ENCODE results near the gene IFNLR1. TPM values are rescaled to one million over a fixed set of nuclear protein-coding genes. Genes with fewer than 3 reads are reported as not detected.

The IFNLR1 gene
- total and polyA plus RNA-seq, 3 experiments from 2014 or later: 3.1 to 6.1 (median 5.4) TPM

DNA sequence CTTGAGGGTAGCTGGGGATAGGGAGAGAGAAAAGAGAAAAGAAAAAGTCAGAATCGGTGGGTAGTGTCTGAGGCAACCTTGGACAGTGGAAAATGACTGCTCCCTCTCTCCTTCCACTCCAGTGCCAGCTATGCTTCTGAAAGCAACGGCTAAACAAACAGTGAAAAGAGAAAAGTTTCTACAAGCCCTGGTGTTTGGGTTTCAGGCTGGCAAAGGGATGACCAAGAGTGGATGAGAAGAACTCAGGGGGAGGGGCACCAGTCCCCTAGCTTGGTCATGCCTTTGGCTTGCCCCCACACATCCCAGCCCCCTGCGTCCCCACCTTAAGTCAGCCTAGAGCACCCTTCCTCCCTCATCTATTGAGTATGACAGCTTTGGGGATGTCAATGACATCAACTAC is 52.7 kb downstream of the IFNLR1 start:
- H3K9me3 ChIP-seq (ENCODE audit: low read length): no peaks in the 10 kb centered on the region
- no peak overlapping the region for H3K4me3 ChIP-seq (ENCODE audit: low read length)
- POLR2A ChIA-PET: no interaction called here
- no peak overlapping the region for H3K4me3 Mint-ChIP-seq
- H3K27me3 Mint-ChIP-seq: peaks cover 7 to 28% of the 10 kb centered on the region in 2 donors
- peaks cover 0 to 7% (median 0%) of the 10 kb centered on the region in 3 donors for H3K36me3 Mint-ChIP-seq
- no peak overlapping the region for H3K27ac Mint-ChIP-seq
- no peaks in the 10 kb centered on the region for H3K36me3 ChIP-seq (ENCODE audit: insufficient read depth, low read length)
- no peaks in the 10 kb centered on the region for H3K4me1 ChIP-seq (ENCODE audit: insufficient read depth, low read length)
- CTCF ChIA-PET: interaction anchor here (1.0 kb wide), 1 partner anchor 16 kb away, joined by 3 read pairs; no protein-coding TSS in a partner anchor
- H3K9me3 Mint-ChIP-seq: peaks cover 2 to 18% (median 11%) of the 10 kb centered on the region in 5 donors
- H3K27ac ChIP-seq (ENCODE audit: low read depth, low read length): no peak overlapping the region
- no peak for DNase-seq
- no peaks in the 10 kb centered on the region for H3K27me3 ChIP-seq (ENCODE audit: insufficient read depth, low read length, poor library complexity, severe bottlenecking)
- peaks cover 0 to 5% (median 3%) of the 10 kb centered on the region in 3 donors for H3K4me1 Mint-ChIP-seq

DNA sequence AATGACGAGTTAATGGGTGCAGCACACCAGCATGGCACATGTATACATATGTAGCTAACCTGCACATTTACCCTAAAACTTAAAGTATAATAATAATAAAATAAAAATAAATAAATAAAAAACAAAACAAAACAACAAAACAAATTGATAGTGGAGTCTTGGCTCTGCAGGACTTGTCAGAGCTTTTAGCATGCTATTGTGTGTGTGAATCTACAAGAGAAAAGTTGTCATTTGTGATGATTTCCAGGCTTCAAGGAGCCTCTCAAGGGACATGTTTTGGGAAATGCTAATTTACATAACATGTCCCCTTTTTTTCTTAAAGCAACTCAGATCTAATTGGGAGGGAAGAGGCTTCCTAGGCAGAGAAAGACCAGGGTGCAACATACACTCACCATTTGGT is 53.3 kb downstream of the IFNLR1 start:
- Mint-ChIP-seq H3K27ac (no peak overlapping the region), H3K4me3 (no peak overlapping the region), H3K4me1 (peaks cover 0 to 1% (median 1%) of the 10 kb centered on the region in 3 donors), H3K27me3 (peaks cover 7 to 28% of the 10 kb centered on the region in 2 donors), H3K9me3 (peaks cover 2 to 19% (median 11%) of the 10 kb centered on the region in 5 donors), H3K36me3 (peaks cover 0 to 7% (median 2%) of the 10 kb centered on the region in 3 donors)
- Histone ChIP-seq H3K4me1 (ENCODE audit: insufficient read depth, low read length) (no peaks in the 10 kb centered on the region), H3K36me3 (ENCODE audit: insufficient read depth, low read length) (no peaks in the 10 kb centered on the region), H3K4me3 (ENCODE audit: low read length) (no peak overlapping the region), H3K27me3 (ENCODE audit: insufficient read depth, low read length, poor library complexity, severe bottlenecking) (no peaks in the 10 kb centered on the region), H3K9me3 (ENCODE audit: low read length) (no peaks in the 10 kb centered on the region), H3K27ac (ENCODE audit: low read depth, low read length) (no peak overlapping the region)
- ChIA-PET POLR2A (no interaction called here), CTCF (interaction anchor here (1.0 kb wide), 1 partner anchor 16 kb away, joined by 3 read pairs; no protein-coding TSS in a partner anchor)
- DNase-seq: no peak

DNA sequence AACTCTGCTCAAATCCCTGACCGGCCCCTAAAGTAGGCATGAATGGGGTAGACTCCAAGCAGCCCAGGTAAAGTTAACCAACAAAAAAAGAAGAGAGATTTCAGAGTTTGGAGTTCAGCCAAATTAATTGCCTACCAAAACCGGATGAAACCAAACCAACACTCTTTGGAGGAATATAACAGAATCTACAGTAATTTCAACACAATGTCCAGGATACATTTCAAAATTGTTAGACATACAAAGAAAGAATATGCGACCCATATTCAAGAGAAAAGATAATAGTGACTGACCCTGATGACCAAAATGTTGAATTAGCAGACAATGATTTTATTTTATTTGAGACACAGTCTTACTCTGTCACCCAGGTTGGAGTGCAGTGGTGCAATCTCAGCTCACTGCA is 56.7 kb downstream of the IFNLR1 start:
- no peak overlapping the region for H3K4me3 Mint-ChIP-seq
- H3K9me3 Mint-ChIP-seq: peaks cover 2 to 19% (median 11%) of the 10 kb centered on the region in 5 donors
- peaks cover 4 to 23% of the 10 kb centered on the region in 2 donors for H3K27me3 Mint-ChIP-seq
- H3K4me1 ChIP-seq (ENCODE audit: insufficient read depth, low read length): no peaks in the 10 kb centered on the region
- H3K36me3 Mint-ChIP-seq: peaks cover 0 to 7% (median 2%) of the 10 kb centered on the region in 3 donors
- ChIA-PET CTCF (no interaction called here), POLR2A (no interaction called here)
- H3K4me3 ChIP-seq (ENCODE audit: low read length): no peak overlapping the region
- no peak for DNase-seq
- no peaks in the 10 kb centered on the region for H3K9me3 ChIP-seq (ENCODE audit: low read length)
- H3K4me1 Mint-ChIP-seq: no peaks in the 10 kb centered on the region
- no peak overlapping the region for H3K27ac Mint-ChIP-seq
- H3K27ac ChIP-seq (ENCODE audit: low read depth, low read length): no peak overlapping the region
- no peaks in the 10 kb centered on the region for H3K27me3 ChIP-seq (ENCODE audit: insufficient read depth, low read length, poor library complexity, severe bottlenecking)
- H3K36me3 ChIP-seq (ENCODE audit: insufficient read depth, low read length): no peaks in the 10 kb centered on the region

DNA sequence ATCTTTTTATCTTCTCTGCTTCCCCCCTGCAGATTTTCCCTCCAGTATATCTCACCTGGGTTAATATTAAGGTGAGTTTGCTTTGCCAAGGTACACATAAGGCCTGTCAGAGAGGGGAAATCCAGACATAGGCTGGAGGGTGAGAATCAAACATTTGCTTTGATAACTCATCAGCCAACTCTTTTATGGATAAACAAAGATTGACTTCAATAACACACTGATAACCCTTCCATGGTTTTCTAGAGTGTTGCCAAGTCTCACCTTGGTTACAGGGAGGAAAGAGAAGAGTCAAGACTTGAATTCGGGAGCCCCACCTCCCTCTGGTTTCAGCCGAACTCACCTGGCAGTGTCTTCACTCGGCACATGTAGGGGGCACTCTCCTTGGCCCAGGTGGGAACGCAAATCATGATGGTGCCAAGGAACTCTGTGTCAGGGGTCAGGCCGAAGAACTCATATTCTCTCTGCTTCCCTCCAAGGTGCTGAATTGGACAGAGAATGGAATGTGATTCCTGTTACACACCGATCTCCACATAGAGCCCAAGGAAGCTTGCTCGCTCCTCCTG is 59.2 kb downstream of the IFNLR1 start:
- CTCF ChIA-PET: interaction anchor here (0.8 kb wide), 1 partner anchor 71 kb away, joined by 3 read pairs; no protein-coding TSS in a partner anchor
- no peaks in the 10 kb centered on the region for H3K4me1 Mint-ChIP-seq

DNA sequence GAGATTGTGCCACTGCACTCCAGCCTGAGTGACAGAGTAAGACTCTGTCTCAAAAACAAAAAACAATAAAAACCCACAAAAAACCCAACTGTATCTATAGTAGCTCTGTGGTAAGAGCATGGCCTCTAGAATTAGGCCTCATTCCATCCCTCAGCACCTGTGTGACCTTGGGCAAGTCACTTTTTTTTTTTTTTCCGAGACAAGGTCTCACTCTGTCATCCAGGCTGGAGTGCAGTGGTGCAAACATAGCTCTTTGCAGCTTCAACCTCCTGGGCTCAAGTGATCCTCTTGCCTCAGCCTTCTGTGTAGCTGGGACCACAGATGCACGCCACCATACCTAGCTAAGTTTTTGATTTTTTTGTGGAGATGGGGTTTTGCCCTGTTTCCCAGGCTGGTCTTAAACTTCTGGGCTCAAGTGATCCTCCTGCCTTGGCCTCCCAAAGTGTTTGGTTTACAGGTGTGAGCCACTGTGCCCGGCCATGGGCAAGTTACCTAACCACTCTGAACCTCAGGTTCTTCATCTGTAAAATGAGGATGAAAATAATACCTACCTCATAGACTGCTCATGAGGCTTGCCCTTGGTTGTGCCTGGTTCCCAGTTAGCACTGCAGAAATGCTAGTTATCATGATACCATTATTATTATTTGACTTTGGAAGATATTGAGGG is 59.8 kb downstream of the IFNLR1 start:
- Histone ChIP-seq H3K27me3 (ENCODE audit: insufficient read depth, low read length, poor library complexity, severe bottlenecking) (no peaks in the 10 kb centered on the region), H3K4me1 (ENCODE audit: insufficient read depth, low read length) (no peaks in the 10 kb centered on the region), H3K27ac (ENCODE audit: low read depth, low read length) (no peak overlapping the region), H3K4me3 (ENCODE audit: low read length) (no peak overlapping the region), H3K36me3 (ENCODE audit: insufficient read depth, low read length) (no peaks in the 10 kb centered on the region), H3K9me3 (ENCODE audit: low read length) (no peaks in the 10 kb centered on the region)
- peaks cover 0 to 3% of the 10 kb centered on the region in 2 donors for H3K27me3 Mint-ChIP-seq
- no peak overlapping the region for H3K4me3 Mint-ChIP-seq
- DNase-seq: no peak
- POLR2A ChIA-PET: no interaction called here
- peaks cover 2 to 19% (median 11%) of the 10 kb centered on the region in 5 donors for H3K9me3 Mint-ChIP-seq
- CTCF ChIA-PET: interaction anchor here (0.8 kb wide), 1 partner anchor 71 kb away, joined by 3 read pairs; no protein-coding TSS in a partner anchor
- H3K36me3 Mint-ChIP-seq: peaks cover 0 to 7% (median 2%) of the 10 kb centered on the region in 3 donors
- no peak overlapping the region for H3K27ac Mint-ChIP-seq
- H3K4me1 Mint-ChIP-seq: no peaks in the 10 kb centered on the region

More for the DNA sequence above, 59.2 kb downstream of the IFNLR1 start:
- peaks cover 2 to 6% of the 10 kb centered on the region in 2 donors for H3K27me3 Mint-ChIP-seq
- POLR2A ChIA-PET: no interaction called here
- Histone ChIP-seq H3K4me3 (ENCODE audit: low read length) (no peak overlapping the region), H3K27me3 (ENCODE audit: insufficient read depth, low read length, poor library complexity, severe bottlenecking) (no peaks in the 10 kb centered on the region), H3K36me3 (ENCODE audit: insufficient read depth, low read length) (no peaks in the 10 kb centered on the region), H3K27ac (ENCODE audit: low read depth, low read length) (no peak overlapping the region), H3K4me1 (ENCODE audit: insufficient read depth, low read length) (no peaks in the 10 kb centered on the region), H3K9me3 (ENCODE audit: low read length) (no peaks in the 10 kb centered on the region)
- H3K36me3 Mint-ChIP-seq: peaks cover 0 to 7% (median 2%) of the 10 kb centered on the region in 3 donors
- no peak overlapping the region for H3K27ac Mint-ChIP-seq
- H3K9me3 Mint-ChIP-seq: peaks cover 2 to 19% (median 11%) of the 10 kb centered on the region in 5 donors
- DNase-seq: no peak
- H3K4me3 Mint-ChIP-seq: no peak overlapping the region

DNA sequence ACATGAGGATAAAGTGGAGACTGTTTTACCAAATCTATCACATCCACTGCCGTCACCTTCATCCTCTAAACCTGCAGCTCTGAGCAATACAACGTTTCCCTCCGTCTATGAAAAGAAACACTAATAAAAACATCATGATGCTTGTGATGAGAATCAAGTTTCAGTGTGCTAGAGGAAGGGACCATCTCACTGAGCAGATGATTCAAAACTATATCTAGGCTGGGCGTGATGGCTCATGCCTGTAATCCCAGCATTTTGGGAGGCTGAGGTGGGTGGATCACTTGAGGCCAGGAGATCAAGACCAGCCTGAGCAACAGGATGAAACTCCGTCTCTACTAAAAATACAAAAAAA is 60.4 kb downstream of the IFNLR1 start:
- no peaks in the 10 kb centered on the region for H3K36me3 ChIP-seq (ENCODE audit: insufficient read depth, low read length)
- Mint-ChIP-seq H3K27me3 (no peaks in the 10 kb centered on the region), H3K9me3 (peaks cover 2 to 19% (median 11%) of the 10 kb centered on the region in 5 donors), H3K36me3 (peaks cover 0 to 7% (median 2%) of the 10 kb centered on the region in 3 donors), H3K27ac (no peak overlapping the region), H3K4me3 (no peak overlapping the region), H3K4me1 (no peaks in the 10 kb centered on the region)
- H3K9me3 ChIP-seq (ENCODE audit: low read length): no peaks in the 10 kb centered on the region
- no peak overlapping the region for H3K27ac ChIP-seq (ENCODE audit: low read depth, low read length)
- POLR2A ChIA-PET: no interaction called here
- no peak for DNase-seq
- CTCF ChIA-PET: no interaction called here
- no peaks in the 10 kb centered on the region for H3K27me3 ChIP-seq (ENCODE audit: insufficient read depth, low read length, poor library complexity, severe bottlenecking)
- no peak overlapping the region for H3K4me3 ChIP-seq (ENCODE audit: low read length)
- H3K4me1 ChIP-seq (ENCODE audit: insufficient read depth, low read length): no peaks in the 10 kb centered on the region

DNA sequence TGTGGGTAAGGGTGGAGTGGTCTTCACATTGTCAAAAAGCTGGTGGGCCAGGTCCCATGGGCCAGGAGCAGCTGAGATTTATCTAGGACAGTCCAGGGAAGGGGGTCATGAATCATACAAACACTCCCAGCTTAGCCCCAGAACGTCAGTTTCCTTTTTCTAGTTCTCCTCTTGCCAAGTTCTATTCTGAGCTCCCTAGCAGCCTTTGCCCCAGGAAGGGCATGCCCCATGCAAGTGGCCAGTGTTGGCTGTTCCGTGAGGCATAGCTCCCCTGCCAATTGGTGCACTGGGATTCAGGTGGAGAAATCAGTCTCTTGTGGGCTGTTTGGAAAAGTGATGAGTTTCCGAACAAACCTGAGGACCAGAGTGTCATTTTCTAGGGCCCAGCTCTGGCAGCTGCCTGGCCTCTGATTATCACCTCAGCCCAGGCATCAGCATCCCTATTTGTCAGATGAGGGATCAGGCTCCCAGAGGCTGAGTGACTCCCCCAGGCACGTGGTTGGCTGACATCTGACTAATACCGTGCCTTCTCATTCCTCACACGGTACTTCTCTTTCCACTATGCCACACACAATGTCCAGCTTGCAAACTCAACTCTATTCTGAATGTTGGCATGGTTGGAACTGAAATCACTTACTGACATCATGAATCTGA is 60.9 kb downstream of the IFNLR1 start:
- DNase-seq: no peak
- no peaks in the 10 kb centered on the region for H3K4me1 Mint-ChIP-seq
- H3K27me3 ChIP-seq (ENCODE audit: insufficient read depth, low read length, poor library complexity, severe bottlenecking): no peaks in the 10 kb centered on the region
- no peak overlapping the region for H3K27ac Mint-ChIP-seq
- ChIA-PET CTCF (no interaction called here), POLR2A (no interaction called here)
- H3K27ac ChIP-seq (ENCODE audit: low read depth, low read length): no peak overlapping the region
- no peaks in the 10 kb centered on the region for H3K36me3 ChIP-seq (ENCODE audit: insufficient read depth, low read length)
- no peaks in the 10 kb centered on the region for H3K4me1 ChIP-seq (ENCODE audit: insufficient read depth, low read length)
- no peaks in the 10 kb centered on the region for H3K9me3 ChIP-seq (ENCODE audit: low read length)
- H3K9me3 Mint-ChIP-seq: peaks cover 2 to 14% (median 11%) of the 10 kb centered on the region in 5 donors
- no peak overlapping the region for H3K4me3 Mint-ChIP-seq
- peaks cover 0 to 7% (median 2%) of the 10 kb centered on the region in 3 donors for H3K36me3 Mint-ChIP-seq
- peaks cover 0 to 2% of the 10 kb centered on the region in 2 donors for H3K27me3 Mint-ChIP-seq
- no peak overlapping the region for H3K4me3 ChIP-seq (ENCODE audit: low read length)

DNA sequence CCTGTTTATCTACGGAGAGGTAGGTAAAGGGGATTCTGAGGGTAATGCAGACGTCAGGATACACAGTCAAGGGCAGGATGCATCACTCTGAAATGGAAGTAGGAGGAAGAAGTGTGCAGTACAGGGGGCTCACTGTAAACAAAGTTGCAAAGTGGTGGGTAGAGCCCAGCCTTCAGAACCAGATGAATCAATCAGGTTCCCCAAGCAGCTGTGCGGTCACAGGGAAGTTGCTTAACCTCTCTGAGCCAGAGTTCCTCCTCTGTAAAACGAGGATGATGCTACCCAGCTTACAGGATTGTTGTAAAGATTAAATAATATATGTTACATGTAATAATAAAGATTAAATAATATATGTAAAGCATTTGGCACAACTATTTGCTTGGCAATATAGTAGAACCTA is 61.6 kb downstream of the IFNLR1 start:
- Mint-ChIP-seq H3K4me3 (no peak overlapping the region), H3K36me3 (peaks cover 0 to 7% (median 2%) of the 10 kb centered on the region in 3 donors), H3K9me3 (peaks cover 2 to 9% (median 6%) of the 10 kb centered on the region in 5 donors), H3K4me1 (no peaks in the 10 kb centered on the region), H3K27me3 (peaks cover under 1 to 3% of the 10 kb centered on the region in 2 donors), H3K27ac (no peak overlapping the region)
- H3K27ac ChIP-seq (ENCODE audit: low read depth, low read length): no peak overlapping the region
- H3K4me1 ChIP-seq (ENCODE audit: insufficient read depth, low read length): no peaks in the 10 kb centered on the region
- H3K36me3 ChIP-seq (ENCODE audit: insufficient read depth, low read length): no peaks in the 10 kb centered on the region
- H3K4me3 ChIP-seq (ENCODE audit: low read length): no peak overlapping the region
- ChIA-PET POLR2A (no interaction called here), CTCF (no interaction called here)
- DNase-seq: no peak
- H3K9me3 ChIP-seq (ENCODE audit: low read length): no peaks in the 10 kb centered on the region
- no peaks in the 10 kb centered on the region for H3K27me3 ChIP-seq (ENCODE audit: insufficient read depth, low read length, poor library complexity, severe bottlenecking)
